Nephron (organoid): Measurements from ENCODE around the gene SPCS3.

ENCODE experiments used
- H3K27ac Mint-ChIP-seq, 3 experiments: 2 replicates each; pipeline ENCODE4 v1.8.0; 2020; ENCODE audit warnings: mixed read lengths in 3 of 3, mild to moderate bottlenecking in 2 of 3, moderate library complexity in 1 of 3
- H3K27me3 Mint-ChIP-seq: 2 replicates; pipeline ENCODE4 v1.8.0; 2021; ENCODE audit warnings: low read depth, mild to moderate bottlenecking, moderate library complexity, mixed read lengths
- H3K36me3 Mint-ChIP-seq: 2 replicates; pipeline ENCODE4 v1.8.0; 2020; ENCODE audit warnings: low read depth, mixed read lengths
- H3K4me1 Mint-ChIP-seq: 2 replicates; pipeline ENCODE4 v1.8.0; 2020; ENCODE audit warnings: mixed read lengths
- H3K4me3 Mint-ChIP-seq, 3 experiments: 2 replicates each; pipeline ENCODE4 v1.8.0; 2020; ENCODE audit warnings: mild to moderate bottlenecking in 3 of 3, mixed read lengths in 3 of 3, moderate library complexity in 2 of 3
- H3K9me3 Mint-ChIP-seq: 2 replicates; pipeline ENCODE4 v1.8.0; 2020; ENCODE audit warnings: mixed read lengths
- CTCF ChIP-seq, 3 experiments: fragments of 200-600 bp; sonication (generic); IDR thresholded peaks; one replicate each; pipeline ENCODE4 v1.5.0; 2021; ENCODE audit warnings: antibody characterized with exemption in 3 of 3; ENCODE audit not compliant: unreplicated experiment in 3 of 3

The SPCS3 gene

DNA sequence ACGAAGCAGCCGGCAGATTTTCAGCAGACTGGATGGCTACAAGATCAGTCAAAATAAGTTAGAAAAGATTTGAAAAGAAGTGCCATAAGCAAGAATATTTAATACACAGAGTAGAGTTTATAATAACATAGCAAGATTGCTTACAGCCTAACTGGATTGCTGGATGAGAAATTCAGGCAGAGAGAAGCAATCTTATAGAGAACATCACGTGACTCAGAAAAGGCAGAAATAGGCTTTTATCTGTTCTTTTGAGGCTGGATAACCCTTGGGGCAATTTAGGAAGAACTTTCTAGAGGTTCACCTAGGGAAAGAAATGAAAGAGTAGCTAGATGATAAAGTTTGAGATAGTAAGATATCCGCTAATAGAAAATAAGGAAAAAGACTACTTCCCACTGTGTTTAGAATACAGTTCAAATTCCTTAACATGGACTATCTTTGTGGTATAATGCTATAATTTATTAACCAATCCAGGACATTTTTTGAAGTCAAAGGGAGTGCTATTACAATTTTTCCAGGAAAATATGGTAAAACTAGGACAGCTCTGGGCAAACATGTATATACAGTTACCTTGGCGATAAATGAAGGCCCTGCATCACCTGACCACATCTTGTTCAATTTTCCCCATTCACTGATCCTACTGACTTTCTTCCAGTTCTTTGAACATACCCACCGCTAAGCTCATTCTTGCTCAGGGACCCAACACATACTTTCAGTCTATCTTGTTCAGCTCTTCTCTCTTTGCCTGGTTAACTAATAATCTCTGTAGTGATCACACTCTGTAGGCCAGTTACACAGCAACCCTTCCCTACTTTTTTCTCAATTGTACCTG lies 12.7 kb upstream of the SPCS3 start:
- Mint-ChIP-seq H3K27ac (peak overlapping the region; percentile 4 to 89 (median 78)), H3K27me3 (peaks cover 5% of the 10 kb centered on the region), H3K36me3 (no peaks in the 10 kb centered on the region), H3K4me3 (no peak overlapping the region), H3K9me3 (no peaks in the 10 kb centered on the region), H3K4me1 (no peaks in the 10 kb centered on the region)
- TF ChIP-seq CTCF (IDR thresholded peaks at IDR 0.05; ENCODE audit: unreplicated experiment in 3 of 3) = no peak

DNA sequence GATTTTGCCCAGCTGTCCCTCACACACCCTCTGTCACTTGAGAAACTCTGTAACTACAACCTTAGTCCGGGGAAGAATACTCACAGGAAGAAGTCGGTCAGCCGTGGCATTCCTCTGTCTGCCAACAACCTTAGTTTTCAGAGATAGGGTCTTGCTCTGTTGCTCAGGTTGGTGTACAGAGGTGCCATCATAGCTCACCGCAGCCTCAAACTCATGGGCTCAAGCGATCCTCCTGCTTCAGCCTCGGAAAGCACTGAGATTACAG lies 12.2 kb upstream of the SPCS3 start:
- H3K27ac Mint-ChIP-seq = peak overlapping the region; percentile 4 to 89 (median 78)
- peaks cover 5% of the 10 kb centered on the region for H3K27me3 Mint-ChIP-seq
- no peaks in the 10 kb centered on the region for H3K9me3 Mint-ChIP-seq
- no peak for TF ChIP-seq CTCF (IDR thresholded peaks at IDR 0.05; ENCODE audit: unreplicated experiment in 3 of 3)
- H3K4me3 Mint-ChIP-seq = no peak overlapping the region
- no peaks in the 10 kb centered on the region for H3K4me1 Mint-ChIP-seq
- no peaks in the 10 kb centered on the region for H3K36me3 Mint-ChIP-seq

- H3K9me3 Mint-ChIP-seq = no peaks in the 10 kb centered on the region
- TF ChIP-seq CTCF (IDR thresholded peaks at IDR 0.05; ENCODE audit: unreplicated experiment in 3 of 3) = no peak
- H3K36me3 Mint-ChIP-seq = no peaks in the 10 kb centered on the region
- H3K27me3 Mint-ChIP-seq = peaks cover 5% of the 10 kb centered on the region
- H3K27ac Mint-ChIP-seq = peak overlapping the region in 1 of 3 experiments; percentile 12
- no peak overlapping the region for H3K4me3 Mint-ChIP-seq
- no peaks in the 10 kb centered on the region for H3K4me1 Mint-ChIP-seq
Observed at GRCh38 chr4:176308441-176308840, 11.3 kb upstream of the SPCS3 start.

GRCh38 chr4:176309046-176309445 lies 10.7 kb upstream of the SPCS3 start:
- H3K4me3 Mint-ChIP-seq = no peak overlapping the region
- H3K27ac Mint-ChIP-seq = no peak overlapping the region
- no peaks in the 10 kb centered on the region for H3K4me1 Mint-ChIP-seq
- H3K36me3 Mint-ChIP-seq = no peaks in the 10 kb centered on the region
- H3K27me3 Mint-ChIP-seq = peaks cover 5% of the 10 kb centered on the region
- TF ChIP-seq CTCF (IDR thresholded peaks at IDR 0.05; ENCODE audit: unreplicated experiment in 3 of 3) = no peak
- no peaks in the 10 kb centered on the region for H3K9me3 Mint-ChIP-seq

DNA sequence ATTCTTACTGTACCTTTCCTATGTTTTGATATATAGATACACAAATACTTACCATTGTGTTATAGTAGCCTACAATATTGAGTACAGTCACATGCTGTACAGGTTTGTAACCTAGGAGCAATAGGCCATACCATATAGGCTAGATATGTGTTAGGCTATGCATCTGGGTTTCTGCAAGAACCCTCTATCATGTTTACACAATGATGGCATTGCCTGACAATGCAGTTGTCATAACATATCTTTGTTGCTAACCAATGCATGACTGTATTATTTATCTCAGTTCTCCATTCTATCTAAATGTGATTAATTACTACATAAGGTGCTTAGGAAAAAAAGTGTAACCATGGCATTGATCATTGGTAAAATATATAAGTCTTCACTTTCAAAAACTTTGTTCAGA lies 10.0 kb upstream of the SPCS3 start:
- Mint-ChIP-seq H3K36me3 (no peaks in the 10 kb centered on the region), H3K4me3 (no peak overlapping the region), H3K27me3 (peaks cover 5% of the 10 kb centered on the region), H3K4me1 (no peaks in the 10 kb centered on the region), H3K27ac (no peak overlapping the region), H3K9me3 (no peaks in the 10 kb centered on the region)
- no peak for TF ChIP-seq CTCF (IDR thresholded peaks at IDR 0.05; ENCODE audit: unreplicated experiment in 3 of 3)
